Uterus (tissue), 4 donors: ENCODE measurements around the gene CCSER1. TPM values are rescaled to one million over a fixed set of nuclear protein-coding genes. Genes with fewer than 3 reads are reported as not detected.
"Not testable (repeated sequence)": the region's sequence is repeated elsewhere in the genome, so short reads cannot be mapped to it uniquely, and the experiment has no call there.

Source experiments
- DNase-seq, 2 donors: peaks; one replicate each; pipeline ENCODE4 v3.0.0-alpha.2; 2019 to 2020
- H3K27ac ChIP-seq, 2 donors: fragments of 200-600 bp; sonication (generic); 1 replicate in 1 of 2; 2 replicates in 1 of 2; pipeline ENCODE4 v1.5.1; 2016 to 2018
- H3K27me3 ChIP-seq, 2 donors: fragments of 200-600 bp; sonication (generic); one replicate each; pipeline ENCODE4 v1.5.1; 2018 to 2019; ENCODE audit warnings: control low read depth in 1 of 2
- H3K36me3 ChIP-seq, 2 donors: fragments of 200-600 bp; sonication (generic); one replicate each; pipeline ENCODE4 v1.5.1; 2019; ENCODE audit warnings: control low read depth in 1 of 2
- H3K4me1 ChIP-seq, 2 donors: fragments of 200-600 bp; sonication (generic); one replicate each; pipeline ENCODE4 v1.5.1; 2018 to 2019; ENCODE audit warnings: control low read depth in 1 of 2
- H3K4me3 ChIP-seq, 2 donors: fragments of 200-600 bp; sonication (generic); 1 replicate in 1 of 2; 2 replicates in 1 of 2; pipeline ENCODE4 v1.5.1; 2018 to 2019; ENCODE audit warnings: mild to moderate bottlenecking in 1 of 2
- H3K9me3 ChIP-seq, 2 donors: fragments of 200-600 bp; sonication (generic); one replicate each; pipeline ENCODE4 v1.5.1; 2019; ENCODE audit warnings: control low read depth in 1 of 2
- CTCF ChIP-seq, 4 experiments: fragments of 200-600 bp in 2 of 4; fragments of 450-650 bp in 2 of 4; sonication (generic) in 2 of 4; IDR thresholded peaks; one replicate each; pipeline ENCODE4 v1.5.1; 2016 to 2019; ENCODE audit warnings: antibody characterized with exemption in 4 of 4, mild to moderate bottlenecking in 2 of 4, moderate library complexity in 1 of 4
- POLR2A ChIP-seq, 2 donors: fragments of 450-650 bp; IDR thresholded peaks; one replicate each; pipeline ENCODE4 v1.6.1; 2016; ENCODE audit warnings: antibody characterized with exemption in 2 of 2, mild to moderate bottlenecking in 1 of 2, moderate library complexity in 1 of 2
- intact Hi-C: fragments of 100-400 bp; cut with DNase I; formaldehyde crosslinking; loops from one replicate; pipeline ENCODE4 v1.15.1; 2023; ENCODE audit warnings: low total_unique reads
- total RNA-seq, 4 donors: library from RNA; depleted of rRNA in 3 of 4; stranded (reverse); fragments of >200 nt in 3 of 4; gene quantifications; one replicate each; pipeline versions ENCODE4 v1.1.0 to v1.2.4, GENCODE V29; 2014 to 2023
- donor health status: DM: yes; HTN: yes; CAD: no.

The CCSER1 gene
- total RNA-seq, 4 donors from 2014 or later: 2.8 to 54.7 (median 11.9) TPM

GRCh38 chr4:91325495-91325894, 1198.3 kb downstream of the CCSER1 start:
- TF ChIP-seq POLR2A (IDR thresholded peaks at IDR 0.05) (no peak), CTCF (IDR thresholded peaks at IDR 0.05) (no peak)
- intact Hi-C loops: no loop called here
- no peak for DNase-seq

DNA sequence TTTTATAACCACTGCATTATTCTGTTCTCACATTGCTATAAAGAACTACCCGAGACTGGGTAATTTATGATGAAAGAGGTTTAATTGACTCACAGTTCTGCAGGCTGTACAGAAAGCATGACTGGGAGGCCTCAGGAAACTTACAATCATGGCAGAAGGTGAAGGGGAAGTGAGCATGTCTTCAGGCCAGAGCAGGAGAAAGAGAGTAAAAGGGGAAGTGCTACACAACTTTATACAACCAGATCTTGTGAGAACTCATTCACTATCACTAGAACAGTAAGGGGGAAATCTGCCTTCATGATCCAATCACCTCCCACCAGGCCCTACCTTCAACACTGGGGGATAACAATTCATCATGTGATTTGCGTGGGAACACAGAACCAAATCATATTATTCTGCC, 1199.0 kb downstream of the CCSER1 start:
- H3K27me3 ChIP-seq, H3K9me3 ChIP-seq, H3K27ac ChIP-seq, H3K4me3 ChIP-seq, DNase-seq, H3K36me3 ChIP-seq, H3K4me1 ChIP-seq, intact Hi-C loops: not testable (repeated sequence)

More at GRCh38 chr4:91325495-91325894, 1198.3 kb downstream of the CCSER1 start:
- no peak overlapping the region for H3K4me3 ChIP-seq
- H3K27me3 ChIP-seq: no peaks in the 10 kb centered on the region
- H3K36me3 ChIP-seq: no peaks in the 10 kb centered on the region
- H3K9me3 ChIP-seq: no peaks in the 10 kb centered on the region
- no peak overlapping the region for H3K27ac ChIP-seq
- H3K4me1 ChIP-seq: no peaks in the 10 kb centered on the region

- Histone ChIP-seq H3K27me3 (no peaks in the 10 kb centered on the region), H3K27ac (no peak overlapping the region), H3K4me3 (no peak overlapping the region), H3K36me3 (no peaks in the 10 kb centered on the region), H3K9me3 (no peaks in the 10 kb centered on the region), H3K4me1 (no peaks in the 10 kb centered on the region)
- no peak for DNase-seq
- intact Hi-C loops: no loop called here
- TF ChIP-seq POLR2A (IDR thresholded peaks at IDR 0.05) (no peak), CTCF (IDR thresholded peaks at IDR 0.05) (no peak)
Measured at GRCh38 chr4:91330555-91331137, 1203.5 kb downstream of the CCSER1 start.

DNA sequence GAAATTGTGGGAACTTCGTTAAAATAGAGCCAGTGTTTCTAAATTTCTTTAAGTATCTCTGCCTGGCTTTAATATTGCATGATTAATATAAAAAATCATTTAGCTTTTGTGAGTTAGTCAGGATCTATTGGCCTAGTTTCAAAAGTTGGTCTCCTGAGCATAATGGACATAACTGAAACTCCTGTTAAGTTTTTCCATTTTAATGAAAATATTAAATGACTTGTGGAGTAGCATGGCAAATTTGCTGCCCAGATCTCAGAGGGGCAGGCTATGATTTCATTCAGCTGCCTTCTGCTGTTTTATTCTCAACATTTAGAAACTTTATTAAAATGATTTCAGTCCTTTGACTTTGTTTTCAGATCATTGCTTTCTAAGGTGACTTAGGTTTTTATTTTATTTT, 1213.6 kb downstream of the CCSER1 start:
- no peaks in the 10 kb centered on the region for H3K4me1 ChIP-seq
- intact Hi-C loops: no loop called here
- TF ChIP-seq POLR2A (IDR thresholded peaks at IDR 0.05) (no peak), CTCF (IDR thresholded peaks at IDR 0.05) (no peak)

GRCh38 chr4:91345632-91346031, 1218.4 kb downstream of the CCSER1 start:
- Histone ChIP-seq H3K9me3 (no peaks in the 10 kb centered on the region), H3K27ac (no peak overlapping the region), H3K27me3 (no peaks in the 10 kb centered on the region), H3K4me3 (no peak overlapping the region), H3K36me3 (no peaks in the 10 kb centered on the region), H3K4me1 (no peaks in the 10 kb centered on the region)
- TF ChIP-seq POLR2A (IDR thresholded peaks at IDR 0.05): no peak
- no peak for TF ChIP-seq CTCF (IDR thresholded peaks at IDR 0.05)
- DNase-seq: no peak
- intact Hi-C loops: no loop called here

More for the DNA sequence above, 1213.6 kb downstream of the CCSER1 start:
- H3K36me3 ChIP-seq: no peaks in the 10 kb centered on the region
- H3K9me3 ChIP-seq: no peaks in the 10 kb centered on the region
- DNase-seq: no peak
- H3K4me3 ChIP-seq: no peak overlapping the region
- no peak overlapping the region for H3K27ac ChIP-seq
- no peaks in the 10 kb centered on the region for H3K27me3 ChIP-seq

DNA sequence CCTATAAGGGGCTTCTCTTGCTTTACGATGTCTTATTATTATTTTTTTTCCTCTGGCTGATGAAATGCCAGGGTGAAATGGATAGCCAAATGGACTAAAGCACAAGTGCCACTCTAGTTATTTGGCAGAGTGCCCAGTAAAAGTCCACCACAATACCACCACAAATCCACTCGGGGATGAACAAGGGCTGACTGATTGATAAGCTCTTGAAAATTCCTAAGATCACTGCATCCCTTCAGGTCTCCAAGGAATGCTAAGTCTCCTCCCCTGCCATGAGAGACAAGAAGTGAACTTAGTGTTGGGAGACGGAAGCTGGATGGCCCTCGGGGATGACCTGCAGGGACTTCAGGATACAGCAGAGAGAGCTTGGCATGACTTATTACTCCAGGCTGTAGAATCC, 1229.3 kb downstream of the CCSER1 start:
- H3K27ac ChIP-seq, H3K27me3 ChIP-seq, H3K4me3 ChIP-seq, H3K9me3 ChIP-seq, H3K4me1 ChIP-seq, intact Hi-C loops, DNase-seq, H3K36me3 ChIP-seq: not testable (repeated sequence)

GRCh38 chr4:91358016-91358415, 1230.8 kb downstream of the CCSER1 start:
- intact Hi-C loops, H3K4me1 ChIP-seq, H3K4me3 ChIP-seq, H3K27ac ChIP-seq, H3K9me3 ChIP-seq, DNase-seq, H3K27me3 ChIP-seq, H3K36me3 ChIP-seq: not testable (repeated sequence)

DNA sequence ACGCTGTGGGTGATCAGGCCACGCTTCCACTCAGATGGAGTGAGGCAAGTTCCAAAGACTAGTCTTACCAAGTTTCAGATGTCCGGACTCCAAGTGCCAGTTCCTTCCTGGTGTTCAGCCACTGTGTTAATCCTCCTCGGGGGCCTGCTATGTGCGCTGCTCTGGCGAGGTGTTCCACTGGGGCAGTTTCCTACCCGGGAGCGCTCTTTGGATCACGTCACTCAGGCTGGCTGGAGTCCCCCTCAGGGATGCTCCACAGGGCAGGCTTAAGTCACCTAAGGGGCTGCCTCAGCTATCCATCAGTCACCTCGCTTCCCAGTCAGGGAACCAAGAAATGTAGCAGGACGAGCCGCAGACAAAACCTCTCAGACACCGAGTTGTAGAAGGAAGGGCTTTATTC, 1231.4 kb downstream of the CCSER1 start:
- H3K4me3 ChIP-seq, H3K4me1 ChIP-seq, H3K27ac ChIP-seq, H3K27me3 ChIP-seq, DNase-seq, H3K9me3 ChIP-seq, intact Hi-C loops, H3K36me3 ChIP-seq: not testable (repeated sequence)
